ENCODE data around the gene ASL. TPM values are rescaled to one million over a fixed set of nuclear protein-coding genes. Genes with fewer than 3 reads are reported as not detected.
"Not testable (repeated sequence)": the region's sequence is repeated elsewhere in the genome, so short reads cannot be mapped to it uniquely, and the experiment has no call there.

The ASL gene
- total RNA-seq, 2 donors from 2014 or later: 37.8 to 47.9 TPM

DNA sequence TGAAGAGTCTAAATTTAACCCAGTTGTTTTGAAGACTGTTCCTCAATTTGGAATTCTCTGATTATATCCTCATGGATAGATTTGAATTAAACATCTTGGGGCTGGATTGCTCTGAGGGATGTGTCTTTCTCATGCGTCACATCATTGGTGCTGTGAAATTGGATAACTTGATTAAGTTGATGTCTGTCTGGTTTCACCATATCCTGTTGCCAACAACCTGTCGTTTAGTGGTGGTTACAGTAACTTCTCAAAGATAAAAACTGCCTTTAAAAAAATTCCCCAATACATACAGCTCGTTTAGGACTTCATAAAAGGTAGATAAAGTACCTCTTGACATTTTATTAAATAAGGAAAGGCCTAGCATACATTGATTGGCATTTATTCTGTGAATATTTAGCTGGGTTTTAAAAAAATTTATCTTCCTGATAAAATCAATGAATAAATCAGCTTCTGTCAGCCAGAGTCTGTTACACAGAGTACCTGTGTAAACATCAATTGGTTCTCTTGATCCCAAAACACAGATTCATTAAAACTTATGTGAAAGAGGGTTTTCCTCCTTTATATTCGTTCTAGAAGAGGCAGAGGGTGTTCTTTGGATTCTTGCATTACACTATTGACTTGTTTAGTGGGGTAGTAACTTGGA is 49.6 kb downstream of the ASL start:
- Mint-ChIP-seq H3K9me3 (no peaks in the 10 kb centered on the region), H3K27ac (no peak overlapping the region), H3K27me3 (ENCODE audit: insufficient read depth) (no peaks in the 10 kb centered on the region), H3K36me3 (ENCODE audit: low read depth) (peaks cover 4% of the 10 kb centered on the region), H3K4me3 (no peak overlapping the region), H3K4me1 (peaks cover 2% of the 10 kb centered on the region)
- Histone ChIP-seq H3K9ac (ENCODE audit: extremely low read depth, low read length, poor library complexity, severe bottlenecking) (no peak overlapping the region), H3K27me3 (ENCODE audit: control insufficient read depth, insufficient read depth, low read length, poor library complexity, severe bottlenecking) (no peaks in the 10 kb centered on the region), H3K4me3 (ENCODE audit: low read length) (no peak overlapping the region), H3K9me3 (ENCODE audit: control insufficient read depth, low read length) (no peaks in the 10 kb centered on the region), H3K4me1 (ENCODE audit: control insufficient read depth, insufficient read depth, low read length) (no peaks in the 10 kb centered on the region), H3K27ac (ENCODE audit: low read depth, low read length) (no peak overlapping the region), H3K36me3 (ENCODE audit: control insufficient read depth, insufficient read depth, low read length) (peaks cover 13% of the 10 kb centered on the region)
- TF ChIP-seq, protein P1, sequence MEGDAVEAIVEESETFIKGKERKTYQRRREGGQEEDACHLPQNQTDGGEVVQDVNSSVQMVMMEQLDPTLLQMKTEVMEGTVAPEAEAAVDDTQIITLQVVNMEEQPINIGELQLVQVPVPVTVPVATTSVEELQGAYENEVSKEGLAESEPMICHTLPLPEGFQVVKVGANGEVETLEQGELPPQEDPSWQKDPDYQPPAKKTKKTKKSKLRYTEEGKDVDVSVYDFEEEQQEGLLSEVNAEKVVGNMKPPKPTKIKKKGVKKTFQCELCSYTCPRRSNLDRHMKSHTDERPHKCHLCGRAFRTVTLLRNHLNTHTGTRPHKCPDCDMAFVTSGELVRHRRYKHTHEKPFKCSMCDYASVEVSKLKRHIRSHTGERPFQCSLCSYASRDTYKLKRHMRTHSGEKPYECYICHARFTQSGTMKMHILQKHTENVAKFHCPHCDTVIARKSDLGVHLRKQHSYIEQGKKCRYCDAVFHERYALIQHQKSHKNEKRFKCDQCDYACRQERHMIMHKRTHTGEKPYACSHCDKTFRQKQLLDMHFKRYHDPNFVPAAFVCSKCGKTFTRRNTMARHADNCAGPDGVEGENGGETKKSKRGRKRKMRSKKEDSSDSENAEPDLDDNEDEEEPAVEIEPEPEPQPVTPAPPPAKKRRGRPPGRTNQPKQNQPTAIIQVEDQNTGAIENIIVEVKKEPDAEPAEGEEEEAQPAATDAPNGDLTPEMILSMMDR (conservative IDR thresholded peaks at IDR 0.05): no peak
- WGBS, 2 experiments (ENCODE audit: insufficient coverage in 1 of 2, insufficient read length in 1 of 2): 94% methylated on average over 4 of the region's 4 CpGs; no CpG with 5 or more reads in 1 of the 2 experiments
- no peak for DNase-seq

- not testable (repeated sequence) for H3K27ac ChIP-seq (ENCODE audit: low read depth, low read length); H3K27me3 ChIP-seq (ENCODE audit: control insufficient read depth, insufficient read depth, low read length, poor library complexity, severe bottlenecking); H3K36me3 Mint-ChIP-seq (ENCODE audit: low read depth); H3K9me3 ChIP-seq (ENCODE audit: control insufficient read depth, low read length); H3K9me3 Mint-ChIP-seq; H3K4me3 Mint-ChIP-seq; H3K27ac Mint-ChIP-seq; H3K4me1 ChIP-seq (ENCODE audit: control insufficient read depth, insufficient read depth, low read length); DNase-seq; H3K9ac ChIP-seq (ENCODE audit: extremely low read depth, low read length, poor library complexity, severe bottlenecking); H3K4me3 ChIP-seq (ENCODE audit: low read length); H3K27me3 Mint-ChIP-seq (ENCODE audit: insufficient read depth); H3K4me1 Mint-ChIP-seq
- peaks cover 19% of the 10 kb centered on the region for H3K36me3 ChIP-seq (ENCODE audit: control insufficient read depth, insufficient read depth, low read length)
- 96 to 98% methylated on average over 5 to 6 of the region's 6 CpGs for WGBS, 2 experiments (ENCODE audit: insufficient coverage in 1 of 2, insufficient read length in 1 of 2)
Measured at GRCh38 chr7:66125781-66126352, 50.2 kb downstream of the ASL start.

DNA sequence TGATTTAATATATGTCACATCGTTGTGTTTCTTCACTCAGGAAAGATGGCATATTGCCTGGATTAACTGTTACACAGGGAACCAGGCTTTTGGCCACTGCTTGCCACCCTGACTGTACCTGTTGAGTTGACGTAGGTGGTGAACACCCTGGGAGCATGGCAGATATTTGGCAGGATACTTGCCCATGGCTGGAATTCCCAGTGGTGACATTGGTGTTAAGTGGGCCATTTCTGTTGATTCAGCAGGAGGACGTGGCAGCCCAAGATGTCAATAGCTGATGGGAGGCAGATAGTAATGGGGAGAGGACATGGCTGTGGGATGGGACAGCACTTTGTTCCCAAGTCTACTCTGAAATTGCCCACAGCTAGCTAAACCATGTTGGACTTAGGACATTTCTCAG is 51.6 kb downstream of the ASL start:
- H3K4me3 ChIP-seq (ENCODE audit: low read length); H3K4me1 ChIP-seq (ENCODE audit: control insufficient read depth, insufficient read depth, low read length); H3K27ac ChIP-seq (ENCODE audit: low read depth, low read length); H3K9me3 ChIP-seq (ENCODE audit: control insufficient read depth, low read length); H3K27ac Mint-ChIP-seq; DNase-seq; H3K4me1 Mint-ChIP-seq; H3K9ac ChIP-seq (ENCODE audit: extremely low read depth, low read length, poor library complexity, severe bottlenecking); H3K9me3 Mint-ChIP-seq; H3K4me3 Mint-ChIP-seq; H3K27me3 ChIP-seq (ENCODE audit: control insufficient read depth, insufficient read depth, low read length, poor library complexity, severe bottlenecking); H3K27me3 Mint-ChIP-seq (ENCODE audit: insufficient read depth): not testable (repeated sequence)
- 86 to 92% methylated on average over 2 to 3 of the region's 3 CpGs for WGBS, 2 experiments (ENCODE audit: insufficient coverage in 1 of 2, insufficient read length in 1 of 2)
- peaks cover 24% of the 10 kb centered on the region for H3K36me3 ChIP-seq (ENCODE audit: control insufficient read depth, insufficient read depth, low read length)
- H3K36me3 Mint-ChIP-seq (ENCODE audit: low read depth): peaks cover 19% of the 10 kb centered on the region

DNA sequence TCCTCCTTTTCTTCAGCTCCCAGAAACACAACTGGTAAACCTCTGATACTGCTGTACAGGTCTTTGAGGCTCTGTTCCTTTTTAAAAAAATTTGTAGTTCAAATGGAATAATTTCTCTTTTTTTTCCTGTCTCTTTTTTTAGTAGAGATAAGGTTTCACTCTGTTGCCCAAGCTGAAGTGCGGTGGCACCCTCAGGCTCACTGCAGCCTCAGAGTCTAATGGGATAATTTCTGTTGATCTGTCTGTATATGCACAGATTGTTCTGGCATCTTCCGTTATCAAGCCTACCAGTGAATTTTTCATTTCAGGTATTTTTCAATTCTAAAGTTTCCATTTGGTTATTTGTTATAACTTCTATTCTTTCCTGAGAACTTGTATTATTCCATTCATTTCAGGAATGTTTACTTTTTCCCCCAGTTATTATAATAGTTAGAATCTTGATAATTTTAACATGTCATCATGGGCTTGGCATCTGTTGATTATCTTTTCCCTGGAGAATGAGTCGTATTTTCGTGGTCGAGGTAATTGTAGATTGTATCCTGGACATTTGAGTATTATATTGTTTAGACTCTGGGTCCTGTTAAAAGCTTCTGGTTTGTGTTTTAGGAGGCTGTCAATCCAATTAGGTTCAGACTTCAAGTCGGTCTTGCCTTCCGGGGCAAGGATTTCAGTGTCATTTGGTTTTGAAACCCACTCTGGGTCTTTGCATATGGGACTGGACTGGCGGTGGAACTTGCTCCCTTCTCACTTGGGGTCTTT is 63.6 kb downstream of the ASL start:
- no peaks in the 10 kb centered on the region for H3K9me3 Mint-ChIP-seq
- WGBS, 2 experiments (ENCODE audit: insufficient coverage in 1 of 2, insufficient read length in 1 of 2): 86 to 90% methylated on average over 7 to 8 of the region's 8 CpGs
- no peak overlapping the region for H3K4me3 Mint-ChIP-seq
- peaks cover 65% of the 10 kb centered on the region for H3K36me3 Mint-ChIP-seq (ENCODE audit: low read depth)
- H3K9me3 ChIP-seq (ENCODE audit: control insufficient read depth, low read length): no peaks in the 10 kb centered on the region
- no peak overlapping the region for H3K4me3 ChIP-seq (ENCODE audit: low read length)
- no peaks in the 10 kb centered on the region for H3K27me3 ChIP-seq (ENCODE audit: control insufficient read depth, insufficient read depth, low read length, poor library complexity, severe bottlenecking)
- H3K27ac Mint-ChIP-seq: no peak overlapping the region
- TF ChIP-seq, protein P1 (conservative IDR thresholded peaks at IDR 0.05): no peak
- H3K27me3 Mint-ChIP-seq (ENCODE audit: insufficient read depth): no peaks in the 10 kb centered on the region
- no peak overlapping the region for H3K9ac ChIP-seq (ENCODE audit: extremely low read depth, low read length, poor library complexity, severe bottlenecking)
- H3K36me3 ChIP-seq (ENCODE audit: control insufficient read depth, insufficient read depth, low read length): peaks cover 69% of the 10 kb centered on the region
- peaks cover 9% of the 10 kb centered on the region for H3K4me1 Mint-ChIP-seq
- H3K4me1 ChIP-seq (ENCODE audit: control insufficient read depth, insufficient read depth, low read length): no peaks in the 10 kb centered on the region
- H3K27ac ChIP-seq (ENCODE audit: low read depth, low read length): no peak overlapping the region
- DNase-seq: no peak
